Occipital lobe (tissue), 2 donors: Measurements from ENCODE around the gene PDSS2. TPM values are rescaled to one million over a fixed set of nuclear protein-coding genes. Genes with fewer than 3 reads are reported as not detected.
A peak's percentile ranks its signal among the peaks of the same experiment; 100 is the strongest.
"Not testable (repeated sequence)": the region's sequence is repeated elsewhere in the genome, so short reads cannot be mapped to it uniquely, and the experiment has no call there.

Source experiments
- DNase-seq: peaks from one replicate; lab custom pipeline; 2025; lab: John Stamatoyannopoulos, UW
- total RNA-seq: library from RNA; depleted of rRNA; stranded (reverse); fragments of >200 nt; gene quantifications from one replicate; pipeline ENCODE4 v1.2.3, GENCODE V29; 2014

PDSS2 gene
- 11.5 TPM for total RNA-seq

- peak; percentile 95 for DNase-seq
Observed at GRCh38 chr6:107459283-107460082, at the start of gene PDSS2. TSS of gene PDSS2 (minus strand) at chr6:107459564. CDS start at chr6:107459285, 279 bp downstream.

- DNase-seq, result no peak
Observed at GRCh38 chr6:107506145-107506544, 46.8 kb upstream of the PDSS2 start.

- no peak for DNase-seq
Observed at GRCh38 chr6:107504270-107505026, 45.1 kb upstream of the PDSS2 start.

- DNase-seq, result no peak
Observed at GRCh38 chr6:107496892-107497684, 37.7 kb upstream of the PDSS2 start.

GRCh38 chr6:107495971-107496370, 36.6 kb upstream of the PDSS2 start:
- DNase-seq, result no peak

GRCh38 chr6:107495196-107495643, 35.9 kb upstream of the PDSS2 start:
- DNase-seq, result no peak

GRCh38 chr6:107493158-107494057, 34.0 kb upstream of the PDSS2 start:
- DNase-seq, result no peak

- no peak for DNase-seq
Observed at GRCh38 chr6:107491760-107492660, 32.6 kb upstream of the PDSS2 start.

- peak; percentile 38 for DNase-seq
Observed at GRCh38 chr6:107491138-107491609, 31.8 kb upstream of the PDSS2 start.

GRCh38 chr6:107490566-107491137, 31.3 kb upstream of the PDSS2 start:
- DNase-seq, result no peak

- DNase-seq, result peak; percentile 55
Observed at GRCh38 chr6:107489636-107490565, 30.5 kb upstream of the PDSS2 start, which contains the start of gene SOBP. TSS of gene SOBP (plus strand) at chr6:107490117. CDS start at chr6:107490617, 500 bp downstream.

GRCh38 chr6:107488875-107489635, 29.7 kb upstream of the PDSS2 start:
- DNase-seq, result peak; percentile 35

GRCh38 chr6:107488174-107488874, 29.0 kb upstream of the PDSS2 start:
- DNase-seq, result no peak

GRCh38 chr6:107485157-107485556, 25.8 kb upstream of the PDSS2 start:
- no peak for DNase-seq

- DNase-seq, result no peak
Observed at GRCh38 chr6:107479089-107479690, 19.8 kb upstream of the PDSS2 start.

- DNase-seq, result not testable (repeated sequence)
Observed at GRCh38 chr6:107475826-107476225, 16.5 kb upstream of the PDSS2 start.
